Thyroid gland (tissue), 4 donors: Measurements from ENCODE around the gene NSDHL. TPM values are rescaled to one million over a fixed set of nuclear protein-coding genes. Genes with fewer than 3 reads are reported as not detected.

Source experiments
- DNase-seq, 2 donors: peaks; one replicate each; pipeline ENCODE4 v3.0.0-alpha.2; 2019
- H3K27ac ChIP-seq, 3 donors: fragments of 200-600 bp; sonication (generic); 1 replicate in 2 of 3; 2 replicates in 1 of 3; pipeline ENCODE4 v1.5.1; 2016 to 2019; ENCODE audit warnings: mild to moderate bottlenecking in 1 of 3, moderate library complexity in 1 of 3
- H3K27me3 ChIP-seq: fragments of 200-600 bp; sonication (generic); one replicate; pipeline ENCODE4 v1.5.1; 2019
- H3K36me3 ChIP-seq, 2 donors: fragments of 200-600 bp; sonication (generic); one replicate each; pipeline ENCODE4 v1.5.1; 2016 to 2019
- H3K4me1 ChIP-seq, 2 donors: fragments of 200-600 bp; sonication (generic); one replicate each; pipeline ENCODE4 v1.5.1; 2017 to 2019
- H3K4me3 ChIP-seq, 3 donors: fragments of 200-600 bp; sonication (generic); replicated peaks in 1 of 3; 1 replicate in 2 of 3; 2 replicates in 1 of 3; pipeline ENCODE4 v1.5.1; 2016; ENCODE audit warnings: mild to moderate bottlenecking in 1 of 3
- H3K9me3 ChIP-seq: fragments of 200-600 bp; sonication (generic); one replicate; pipeline ENCODE4 v1.5.1; 2017
- CTCF ChIP-seq, 6 experiments: fragments of 200-600 bp in 3 of 6; fragments of 450-650 bp in 3 of 6; sonication (generic) in 3 of 6; IDR thresholded peaks; one replicate each; pipeline ENCODE4 v1.5.1; 2016 to 2019; ENCODE audit warnings: antibody characterized with exemption in 6 of 6, mild to moderate bottlenecking in 2 of 6, inconsistent platforms in 1 of 6, moderate library complexity in 1 of 6
- POLR2A ChIP-seq, 2 donors: fragments of 450-650 bp; IDR thresholded peaks; one replicate each; pipeline ENCODE4 v1.6.1; 2017; ENCODE audit warnings: antibody characterized with exemption in 2 of 2, mild to moderate bottlenecking in 2 of 2, moderate library complexity in 1 of 2
- WGBS, 2 donors: methylation state at CpG; one replicate each; pipeline ENCODE4 v1.1.5; 2017; 5-methylcytosine and 5-hydroxymethylcytosine counted together
- intact Hi-C: fragments of 100-400 bp; cut with DNase I; formaldehyde crosslinking; loops from one replicate; pipeline ENCODE4 v1.15.1; 2023
- total RNA-seq, 4 donors: library from RNA; depleted of rRNA; stranded (reverse); fragments of >200 nt; gene quantifications; one replicate each; pipeline ENCODE4 v1.2.3, GENCODE V29; 2016

The NSDHL gene
- total RNA-seq, 4 donors from 2014 or later, result 11.2 to 20.3 (median 17.0) TPM

- Histone ChIP-seq H3K4me1 (peaks cover 0 to 12% of the 10 kb centered on the region in 2 donors), H3K27me3 (no peaks in the 10 kb centered on the region), H3K27ac (no peak overlapping the region), H3K4me3 (no peak overlapping the region), H3K36me3 (no peaks in the 10 kb centered on the region), H3K9me3 (no peaks in the 10 kb centered on the region)
- WGBS, 2 donors, result 92 to 93% methylated on average over 8 of the region's 8 CpGs
- no peak for DNase-seq
- TF ChIP-seq CTCF (IDR thresholded peaks at IDR 0.05) (no peak), POLR2A (IDR thresholded peaks at IDR 0.05) (no peak)
- intact Hi-C loops, result no loop called here
Measured at GRCh38 chrX:152896450-152896849, 65.6 kb downstream of the NSDHL start.

- H3K4me3 ChIP-seq, result peak within 1 kb of the TSS in 1 of 3 donors; percentile 21
- intact Hi-C loops, result no loop called here
- peaks cover 0 to 12% of the 10 kb centered on the region in 2 donors for H3K4me1 ChIP-seq
- no peaks in the 10 kb centered on the region for H3K36me3 ChIP-seq
- DNase-seq, result peak; percentile 87
- peak within 1 kb of the TSS in 1 of 3 donors; percentile 58 for H3K27ac ChIP-seq
- no peaks in the 10 kb centered on the region for H3K9me3 ChIP-seq
- WGBS, 2 donors, result 39% methylated on average over 13 of the region's 64 CpGs; no CpG with 5 or more reads in 1 of the 2 donors
- no peaks in the 10 kb centered on the region for H3K27me3 ChIP-seq
- no peak for TF ChIP-seq POLR2A (IDR thresholded peaks at IDR 0.05)
- TF ChIP-seq CTCF (IDR thresholded peaks at IDR 0.05), result no peak
Measured at GRCh38 chrX:152897222-152898131, 66.6 kb downstream of the NSDHL start, which contains the start of gene ZNF185. TSS of gene ZNF185 (plus strand) at chrX:152898067. CDS start at chrX:152914490, 16,423 bp downstream.

GRCh38 chrX:152898442-152898841, 67.6 kb downstream of the NSDHL start:
- Histone ChIP-seq H3K27me3 (no peaks in the 10 kb centered on the region), H3K27ac (no peak overlapping the region), H3K4me3 (peak overlapping the region in 1 of 3 donors; percentile 21), H3K36me3 (no peaks in the 10 kb centered on the region), H3K9me3 (no peaks in the 10 kb centered on the region), H3K4me1 (peaks cover 0 to 12% of the 10 kb centered on the region in 2 donors)
- intact Hi-C loops, result no loop called here
- WGBS, 2 donors, result 74 to 93% methylated on average over 3 to 4 of the region's 10 CpGs
- no peak for TF ChIP-seq POLR2A (IDR thresholded peaks at IDR 0.05)
- TF ChIP-seq CTCF (IDR thresholded peaks at IDR 0.05), result no peak
- peak in 1 of 2 donors; percentile 15 for DNase-seq

- intact Hi-C loops, result no loop called here
- Histone ChIP-seq H3K27me3 (no peaks in the 10 kb centered on the region), H3K4me3 (no peak overlapping the region), H3K4me1 (peaks cover 0 to 12% of the 10 kb centered on the region in 2 donors), H3K9me3 (no peaks in the 10 kb centered on the region), H3K27ac (peak overlapping the region in 1 of 3 donors; percentile 47), H3K36me3 (no peaks in the 10 kb centered on the region)
- WGBS, 2 donors, result 88 to 96% methylated on average over 4 of the region's 16 CpGs
- TF ChIP-seq CTCF (IDR thresholded peaks at IDR 0.05), result no peak
- no peak for DNase-seq
Measured at GRCh38 chrX:152899111-152899873, 68.4 kb downstream of the NSDHL start.
